RWPE2 (cell line): ENCODE data around the gene ATP23.

Experiments
- ATAC-seq: fragments of 200-7000 bp; cut with Tn5 transposase; 3 replicates; pipeline ENCODE4 v1.9.1; 2021; ENCODE audit warnings: low read depth
- DNase-seq: peaks from one replicate; pipeline ENCODE4 v3.0.0-alpha.2; 2020; ENCODE audit warnings: low spot score
- H3K27ac ChIP-seq: fragments of 450-650 bp; 2 replicates; pipeline ENCODE4 v1.5.1; 2017; ENCODE audit warnings: mild to moderate bottlenecking; ENCODE audit not compliant: poor library complexity, severe bottlenecking
- H3K27me3 ChIP-seq: fragments of 250-450 bp; sonication (Bioruptor Pico); 2 replicates; pipeline ENCODE4 v1.5.1; 2021; ENCODE audit warnings: mild to moderate bottlenecking, moderate library complexity; ENCODE audit not compliant: insufficient read depth, poor library complexity, severe bottlenecking
- H3K36me3 ChIP-seq: fragments of 250-450 bp; sonication (Bioruptor Pico); 2 replicates; pipeline ENCODE4 v1.5.1; 2020; ENCODE audit warnings: low read depth, mild to moderate bottlenecking, moderate library complexity
- H3K4me1 ChIP-seq: fragments of 250-450 bp; sonication (Bioruptor Pico); 2 replicates; pipeline ENCODE4 v1.5.1; 2021; ENCODE audit warnings: mild to moderate bottlenecking, moderate library complexity; ENCODE audit not compliant: insufficient read depth, poor library complexity, severe bottlenecking
- H3K4me3 ChIP-seq: fragments of 250-450 bp; sonication (Bioruptor Pico); 2 replicates; pipeline ENCODE4 v1.5.1; 2021; ENCODE audit warnings: mild to moderate bottlenecking, moderate library complexity; ENCODE audit not compliant: severe bottlenecking
- H3K9me3 ChIP-seq: fragments of 250-450 bp; sonication (Bioruptor Pico); 2 replicates; pipeline ENCODE4 v1.5.1; 2021; ENCODE audit warnings: mild to moderate bottlenecking, moderate library complexity; ENCODE audit not compliant: severe bottlenecking
- TF ChIP-seq, protein P1 (sequence below): fragments of 450-650 bp; IDR thresholded peaks from one replicate; pipeline ENCODE4 v1.5.1; 2017; ENCODE audit warnings: mild to moderate bottlenecking, moderate library complexity; ENCODE audit not compliant: poor library complexity, severe bottlenecking

ATP23 gene

DNA sequence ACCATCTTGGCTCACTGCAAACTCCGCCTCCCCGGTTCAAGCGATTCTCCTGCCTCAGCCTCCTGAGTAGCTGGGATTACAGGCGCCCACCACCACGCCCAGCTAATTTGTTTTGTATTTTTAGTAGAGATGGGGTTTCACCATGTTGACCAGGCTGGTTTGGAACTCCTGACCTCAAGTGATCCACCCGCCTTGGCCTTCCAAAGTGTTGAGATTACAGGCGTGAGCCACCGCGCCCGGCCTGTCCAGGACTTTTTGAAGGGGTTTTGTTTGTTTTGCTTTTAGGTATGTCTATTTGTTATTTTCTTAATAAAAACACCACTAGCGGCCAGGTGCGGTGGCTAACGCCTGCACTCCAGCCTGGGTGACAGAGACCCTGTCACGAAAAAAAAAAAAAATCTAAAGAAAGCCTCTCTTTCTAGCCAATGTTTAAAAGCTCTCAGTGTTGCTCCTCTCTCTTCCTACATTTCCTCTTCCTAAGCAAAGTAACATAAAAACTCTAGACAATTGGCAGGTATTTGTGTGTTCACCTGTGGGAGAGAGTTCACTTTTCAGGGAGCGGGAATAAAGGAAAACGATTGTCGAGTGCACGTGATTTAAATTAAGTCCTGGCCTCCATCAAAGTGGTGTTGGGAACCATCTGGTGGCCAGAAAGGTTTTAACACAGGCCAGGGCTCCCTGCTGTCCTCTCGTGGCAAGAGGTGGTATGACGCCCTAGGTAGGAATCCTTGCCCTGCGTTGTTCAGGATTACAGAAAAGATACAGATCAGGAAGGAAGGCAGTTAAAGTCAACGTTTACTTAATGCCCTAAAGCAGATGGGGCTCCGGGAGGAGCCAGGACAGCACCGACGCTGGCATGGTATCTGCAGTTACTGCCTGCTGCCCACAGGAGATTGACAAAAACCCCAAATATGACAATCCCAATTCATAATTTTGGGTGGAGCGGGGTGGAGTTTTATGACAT is 36.2 kb upstream of the ATP23 start:
- no peaks in the 10 kb centered on the region for H3K27me3 ChIP-seq
- no peak overlapping the region for H3K4me3 ChIP-seq
- TF ChIP-seq, protein P1, sequence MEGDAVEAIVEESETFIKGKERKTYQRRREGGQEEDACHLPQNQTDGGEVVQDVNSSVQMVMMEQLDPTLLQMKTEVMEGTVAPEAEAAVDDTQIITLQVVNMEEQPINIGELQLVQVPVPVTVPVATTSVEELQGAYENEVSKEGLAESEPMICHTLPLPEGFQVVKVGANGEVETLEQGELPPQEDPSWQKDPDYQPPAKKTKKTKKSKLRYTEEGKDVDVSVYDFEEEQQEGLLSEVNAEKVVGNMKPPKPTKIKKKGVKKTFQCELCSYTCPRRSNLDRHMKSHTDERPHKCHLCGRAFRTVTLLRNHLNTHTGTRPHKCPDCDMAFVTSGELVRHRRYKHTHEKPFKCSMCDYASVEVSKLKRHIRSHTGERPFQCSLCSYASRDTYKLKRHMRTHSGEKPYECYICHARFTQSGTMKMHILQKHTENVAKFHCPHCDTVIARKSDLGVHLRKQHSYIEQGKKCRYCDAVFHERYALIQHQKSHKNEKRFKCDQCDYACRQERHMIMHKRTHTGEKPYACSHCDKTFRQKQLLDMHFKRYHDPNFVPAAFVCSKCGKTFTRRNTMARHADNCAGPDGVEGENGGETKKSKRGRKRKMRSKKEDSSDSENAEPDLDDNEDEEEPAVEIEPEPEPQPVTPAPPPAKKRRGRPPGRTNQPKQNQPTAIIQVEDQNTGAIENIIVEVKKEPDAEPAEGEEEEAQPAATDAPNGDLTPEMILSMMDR = peak; percentile 100
- H3K27ac ChIP-seq = no peak overlapping the region
- no peaks in the 10 kb centered on the region for H3K4me1 ChIP-seq
- DNase-seq (no peak), ATAC-seq (peak; percentile 89)
- H3K36me3 ChIP-seq = no peaks in the 10 kb centered on the region
- H3K9me3 ChIP-seq = no peaks in the 10 kb centered on the region

DNA sequence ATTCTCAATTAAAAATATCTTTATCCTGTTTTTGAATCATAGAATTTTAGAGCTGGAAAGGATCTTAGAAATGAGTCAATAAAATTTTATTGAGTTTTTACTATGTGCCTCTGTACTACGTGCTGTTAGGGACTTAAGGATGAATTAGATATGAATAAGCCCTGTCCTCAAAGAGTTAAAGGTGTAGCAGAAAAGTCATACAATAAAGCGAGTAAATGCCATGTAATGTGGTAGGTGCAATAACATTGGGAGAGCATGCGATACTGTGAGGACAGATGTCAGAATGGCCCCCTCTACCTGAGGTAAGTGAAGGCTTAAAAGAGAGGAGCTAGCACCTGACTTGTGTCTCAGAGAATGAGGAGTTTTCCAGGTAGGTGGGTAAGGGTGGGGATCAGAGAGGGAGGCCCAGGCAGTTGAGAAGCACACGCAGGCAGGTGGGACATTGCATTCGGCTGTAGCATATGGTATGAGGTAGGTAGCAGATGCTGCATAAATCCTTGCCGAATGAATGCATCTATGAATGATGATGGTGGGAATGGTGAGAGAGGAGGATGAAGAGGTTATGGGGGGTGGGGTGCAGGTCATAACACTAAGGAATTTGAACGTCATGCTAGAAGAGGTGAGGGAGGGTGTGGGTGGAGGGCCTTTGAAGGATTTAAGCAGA is 35.4 kb upstream of the ATP23 start:
- no peak overlapping the region for H3K4me3 ChIP-seq
- no peak overlapping the region for H3K27ac ChIP-seq
- no peaks in the 10 kb centered on the region for H3K4me1 ChIP-seq
- TF ChIP-seq, protein P1 = no peak
- no peaks in the 10 kb centered on the region for H3K9me3 ChIP-seq
- no peaks in the 10 kb centered on the region for H3K36me3 ChIP-seq
- H3K27me3 ChIP-seq = no peaks in the 10 kb centered on the region
- ATAC-seq = no peak
- DNase-seq = no peak

DNA sequence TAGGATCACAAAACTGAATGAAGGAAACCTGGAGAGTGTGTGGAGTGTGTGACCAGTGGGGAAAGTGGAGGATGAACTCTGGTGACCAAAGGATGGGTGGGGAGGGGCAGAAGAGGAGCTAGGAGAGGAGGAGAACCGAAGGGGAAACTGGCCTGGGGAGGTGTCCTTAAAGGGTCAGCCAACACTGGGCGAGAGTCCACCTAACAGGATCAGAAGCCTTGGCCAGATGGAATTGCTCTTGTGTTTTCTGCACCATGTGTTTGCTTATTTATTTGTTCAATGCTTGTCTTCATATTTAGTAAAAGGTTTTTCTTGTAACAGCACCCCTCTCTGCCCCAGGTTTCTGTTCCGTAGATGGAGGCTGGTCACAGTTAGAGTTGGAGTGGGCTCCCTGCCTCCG is 34.5 kb upstream of the ATP23 start:
- no peak for DNase-seq
- H3K36me3 ChIP-seq = no peaks in the 10 kb centered on the region

DNA sequence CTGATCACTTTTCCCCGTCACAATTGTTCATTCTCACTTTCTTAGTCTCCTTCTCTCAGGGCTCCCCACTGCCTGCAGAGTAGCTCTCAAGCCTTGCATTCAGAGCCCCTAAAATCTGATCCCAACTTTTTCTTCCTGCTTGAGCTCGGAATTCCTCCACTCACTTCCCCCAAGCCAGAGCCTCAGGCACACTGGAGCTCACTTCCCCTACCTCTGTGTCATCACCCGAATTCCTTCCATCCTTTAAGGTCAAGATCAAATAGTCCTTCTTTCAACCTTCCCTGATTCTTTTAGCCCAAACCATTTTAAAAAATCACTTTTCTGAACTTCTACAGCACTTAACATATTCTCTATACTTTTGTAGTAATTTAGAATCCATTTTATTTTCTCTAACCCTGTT is 34.1 kb upstream of the ATP23 start:
- H3K27me3 ChIP-seq = no peaks in the 10 kb centered on the region
- TF ChIP-seq, protein P1 = no peak
- H3K36me3 ChIP-seq = no peaks in the 10 kb centered on the region
- ATAC-seq (no peak), DNase-seq (no peak)
- H3K4me3 ChIP-seq = no peak overlapping the region
- no peak overlapping the region for H3K27ac ChIP-seq
- no peaks in the 10 kb centered on the region for H3K9me3 ChIP-seq
- no peaks in the 10 kb centered on the region for H3K4me1 ChIP-seq

More for the DNA sequence above, 34.5 kb upstream of the ATP23 start:
- no peak overlapping the region for H3K27ac ChIP-seq
- no peaks in the 10 kb centered on the region for H3K9me3 ChIP-seq
- H3K4me3 ChIP-seq = no peak overlapping the region
- ATAC-seq = no peak
- no peaks in the 10 kb centered on the region for H3K27me3 ChIP-seq
- TF ChIP-seq, protein P1 = no peak
- H3K4me1 ChIP-seq = no peaks in the 10 kb centered on the region
